ENCODE data around the gene NRG3. TPM values are rescaled to one million over a fixed set of nuclear protein-coding genes. Genes with fewer than 3 reads are reported as not detected.

The NRG3 gene
- total and polyA plus RNA-seq, 2 donors = 0.08 to 1.5 TPM

- Histone ChIP-seq H3K27ac (ENCODE audit: low read depth) (no peak overlapping the region), H3K4me3 (ENCODE audit: low read depth, low read length) (no peak overlapping the region), H3K36me3 (ENCODE audit: insufficient read depth) (no peaks in the 10 kb centered on the region), H3K4me1 (ENCODE audit: insufficient read depth) (no peaks in the 10 kb centered on the region)
- DNase-seq (ENCODE audit: extremely low spot score) = no peak
Observed at GRCh38 chr10:82536668-82537067, 661.7 kb downstream of the NRG3 start.

DNA sequence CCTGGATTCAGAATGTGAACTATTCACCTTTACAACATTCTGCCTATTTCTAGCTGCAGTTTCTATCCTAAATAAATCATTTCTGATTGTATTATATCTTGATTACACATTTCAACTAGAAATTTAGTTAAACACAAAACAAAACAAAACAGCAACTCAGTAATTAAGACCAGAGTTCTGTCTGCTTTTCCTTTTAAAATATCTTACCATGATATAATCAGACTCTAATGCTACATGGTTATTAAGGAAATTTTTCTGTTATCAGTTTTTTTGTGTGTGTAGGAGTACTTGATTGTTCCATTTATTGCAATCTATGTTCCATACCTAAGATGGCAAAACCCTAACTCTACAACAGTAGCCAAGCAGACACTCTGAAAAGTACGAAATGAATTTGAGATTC, 663.3 kb downstream of the NRG3 start:
- no peak overlapping the region for H3K4me3 ChIP-seq (ENCODE audit: low read depth, low read length)
- 72% methylated on average over 1 of the region's 1 CpG for WGBS

DNA sequence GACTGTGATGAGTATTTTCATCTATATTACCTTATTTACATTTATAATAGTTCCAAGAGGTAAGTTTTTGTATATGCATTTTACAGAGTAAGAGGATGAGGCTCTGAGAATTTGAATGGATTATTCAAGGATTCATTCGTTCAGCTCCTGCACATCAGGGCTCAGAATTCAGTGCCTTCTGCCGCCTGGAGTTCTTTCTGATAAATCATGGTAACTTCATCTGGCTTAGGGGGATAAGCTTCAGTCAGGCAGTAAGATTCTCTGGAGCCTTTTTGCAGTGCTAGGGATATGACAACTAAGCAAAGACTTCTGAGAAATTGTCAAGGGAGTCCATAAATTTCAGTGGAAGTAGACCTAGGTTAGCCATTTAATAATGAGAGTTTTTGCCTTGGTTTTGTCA, 668.6 kb downstream of the NRG3 start:
- Histone ChIP-seq H3K4me1 (ENCODE audit: insufficient read depth) (no peaks in the 10 kb centered on the region), H3K27ac (ENCODE audit: low read depth) (no peak overlapping the region), H3K36me3 (ENCODE audit: insufficient read depth) (no peaks in the 10 kb centered on the region), H3K4me3 (ENCODE audit: low read depth, low read length) (no peak overlapping the region)
- no peak for DNase-seq (ENCODE audit: extremely low spot score)
- WGBS = 61% methylated on average over 2 of the region's 2 CpGs

More for the DNA sequence above, 663.3 kb downstream of the NRG3 start:
- Histone ChIP-seq H3K27ac (ENCODE audit: low read depth) (no peak overlapping the region), H3K36me3 (ENCODE audit: insufficient read depth) (no peaks in the 10 kb centered on the region), H3K4me1 (ENCODE audit: insufficient read depth) (no peaks in the 10 kb centered on the region)
- DNase-seq (ENCODE audit: extremely low spot score) = no peak

DNA sequence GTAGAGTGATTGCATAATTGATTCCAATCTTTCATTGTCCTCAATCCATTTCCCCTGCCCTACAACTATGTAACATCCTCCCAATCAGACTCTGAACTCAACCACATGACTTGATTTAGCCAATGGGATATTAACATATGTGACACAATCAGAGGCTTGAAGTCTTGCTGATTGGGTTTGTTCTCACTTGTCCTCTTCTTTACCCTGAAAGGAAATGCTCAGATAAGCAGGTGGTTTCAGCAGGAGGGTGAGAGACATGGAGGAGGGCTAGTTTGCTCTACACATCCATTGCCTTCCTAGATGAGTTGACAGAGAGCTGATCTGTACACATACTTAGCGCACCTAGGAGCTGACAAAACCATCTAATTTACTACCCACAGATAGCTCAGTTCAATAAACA, 669.4 kb downstream of the NRG3 start:
- no peaks in the 10 kb centered on the region for H3K36me3 ChIP-seq (ENCODE audit: insufficient read depth)
- no peak overlapping the region for H3K4me3 ChIP-seq (ENCODE audit: low read depth, low read length)
- WGBS = 78% methylated on average over 1 of the region's 1 CpG
- no peak overlapping the region for H3K27ac ChIP-seq (ENCODE audit: low read depth)
- no peak for DNase-seq (ENCODE audit: extremely low spot score)
- H3K4me1 ChIP-seq (ENCODE audit: insufficient read depth) = no peaks in the 10 kb centered on the region

DNA sequence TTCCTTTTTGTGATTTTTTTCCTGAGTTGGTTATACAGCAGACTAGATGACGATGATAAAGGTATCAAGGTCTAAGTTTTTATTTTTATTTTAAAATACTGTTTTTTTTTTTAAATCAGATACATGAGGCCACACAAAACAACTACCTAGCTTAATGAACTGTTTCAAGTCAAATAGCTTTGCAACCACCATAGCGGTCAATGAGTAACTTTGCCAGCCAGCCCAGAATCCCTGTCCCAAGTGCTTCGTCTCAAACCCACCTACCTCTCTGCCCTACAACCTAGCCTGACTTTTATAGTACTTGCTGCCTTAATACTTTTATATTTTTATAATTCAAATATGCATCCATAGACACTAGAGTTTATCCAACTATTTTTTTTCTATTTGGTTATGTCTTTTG, 676.5 kb downstream of the NRG3 start:
- no peak for DNase-seq (ENCODE audit: extremely low spot score)
- Histone ChIP-seq H3K27ac (ENCODE audit: low read depth) (no peak overlapping the region), H3K4me3 (ENCODE audit: low read depth, low read length) (no peak overlapping the region), H3K4me1 (ENCODE audit: insufficient read depth) (no peaks in the 10 kb centered on the region), H3K36me3 (ENCODE audit: insufficient read depth) (no peaks in the 10 kb centered on the region)
- 69% methylated on average over 3 of the region's 3 CpGs for WGBS

GRCh38 chr10:82552267-82552666, 677.3 kb downstream of the NRG3 start:
- no peak overlapping the region for H3K4me3 ChIP-seq (ENCODE audit: low read depth, low read length)

DNA sequence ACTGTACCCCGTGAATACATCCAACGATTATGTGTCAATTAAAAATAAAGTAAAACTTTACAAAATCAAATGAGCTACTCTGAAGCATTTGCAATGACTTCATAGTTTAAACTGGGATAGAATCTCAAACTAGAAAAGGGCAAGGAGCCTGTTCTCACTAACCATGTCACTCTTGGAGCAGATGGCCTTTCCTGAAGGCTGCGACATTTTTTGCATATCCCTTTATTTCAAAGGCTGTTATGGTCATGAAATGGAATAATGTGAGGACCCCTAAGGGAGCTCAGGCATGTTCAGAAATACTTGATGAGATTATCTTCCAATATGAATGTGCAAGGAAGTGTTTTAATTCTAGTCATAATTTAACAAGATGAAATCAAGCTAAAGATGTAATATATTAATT, 679.4 kb downstream of the NRG3 start:
- Histone ChIP-seq H3K4me3 (ENCODE audit: low read depth, low read length) (no peak overlapping the region), H3K36me3 (ENCODE audit: insufficient read depth) (no peaks in the 10 kb centered on the region), H3K27ac (ENCODE audit: low read depth) (no peak overlapping the region), H3K4me1 (ENCODE audit: insufficient read depth) (no peaks in the 10 kb centered on the region)
- 90% methylated on average over 3 of the region's 3 CpGs for WGBS
- DNase-seq (ENCODE audit: extremely low spot score) = no peak

More at GRCh38 chr10:82552267-82552666, 677.3 kb downstream of the NRG3 start:
- no peaks in the 10 kb centered on the region for H3K36me3 ChIP-seq (ENCODE audit: insufficient read depth)
- H3K4me1 ChIP-seq (ENCODE audit: insufficient read depth) = no peaks in the 10 kb centered on the region
- no peak for DNase-seq (ENCODE audit: extremely low spot score)
- H3K27ac ChIP-seq (ENCODE audit: low read depth) = no peak overlapping the region
- 94% methylated on average over 1 of the region's 1 CpG for WGBS

GRCh38 chr10:82558014-82558607, 683.1 kb downstream of the NRG3 start:
- WGBS = 69% methylated on average over 2 of the region's 2 CpGs
- Histone ChIP-seq H3K36me3 (ENCODE audit: insufficient read depth) (no peaks in the 10 kb centered on the region), H3K4me3 (ENCODE audit: low read depth, low read length) (no peak overlapping the region), H3K4me1 (ENCODE audit: insufficient read depth) (no peaks in the 10 kb centered on the region), H3K27ac (ENCODE audit: low read depth) (no peak overlapping the region)
- DNase-seq (ENCODE audit: extremely low spot score) = no peak

- Histone ChIP-seq H3K36me3 (ENCODE audit: insufficient read depth) (no peaks in the 10 kb centered on the region), H3K4me3 (ENCODE audit: low read depth, low read length) (no peak overlapping the region), H3K27ac (ENCODE audit: low read depth) (no peak overlapping the region), H3K4me1 (ENCODE audit: insufficient read depth) (no peaks in the 10 kb centered on the region)
- 80% methylated on average over 7 of the region's 7 CpGs for WGBS
- no peak for DNase-seq (ENCODE audit: extremely low spot score)
Observed at GRCh38 chr10:82564353-82565196, 689.6 kb downstream of the NRG3 start.

GRCh38 chr10:82565197-82565575, 690.2 kb downstream of the NRG3 start:
- Histone ChIP-seq H3K36me3 (ENCODE audit: insufficient read depth) (no peaks in the 10 kb centered on the region), H3K4me1 (ENCODE audit: insufficient read depth) (no peaks in the 10 kb centered on the region), H3K4me3 (ENCODE audit: low read depth, low read length) (no peak overlapping the region), H3K27ac (ENCODE audit: low read depth) (no peak overlapping the region)
- no peak for DNase-seq (ENCODE audit: extremely low spot score)

DNA sequence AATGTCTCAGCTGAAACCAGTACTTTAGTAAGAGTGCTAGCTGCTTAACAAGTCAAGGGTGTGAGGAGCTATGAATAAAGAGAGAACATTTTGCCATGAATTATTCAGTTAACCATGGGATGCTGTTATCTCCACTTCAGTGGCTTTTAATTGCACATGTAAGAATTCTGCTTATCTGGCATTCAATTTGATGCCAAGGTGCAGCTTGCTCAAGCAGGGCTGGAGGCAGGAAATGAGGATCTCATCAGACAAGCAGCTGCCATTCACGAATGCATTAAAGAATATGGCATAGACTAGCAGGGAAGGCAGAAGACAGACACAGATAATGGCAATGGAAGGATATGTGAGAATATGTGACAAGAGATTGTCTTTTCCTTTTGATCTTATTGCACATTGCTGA, 697.8 kb downstream of the NRG3 start:
- H3K4me3 ChIP-seq (ENCODE audit: low read depth, low read length) = no peak overlapping the region
- H3K36me3 ChIP-seq (ENCODE audit: insufficient read depth) = no peaks in the 10 kb centered on the region
- WGBS = 69% methylated on average over 1 of the region's 1 CpG
- H3K27ac ChIP-seq (ENCODE audit: low read depth) = no peak overlapping the region
- no peak for DNase-seq (ENCODE audit: extremely low spot score)
- H3K4me1 ChIP-seq (ENCODE audit: insufficient read depth) = no peaks in the 10 kb centered on the region

- H3K27ac ChIP-seq (ENCODE audit: low read depth) = no peak overlapping the region
- H3K4me3 ChIP-seq (ENCODE audit: low read depth, low read length) = no peak overlapping the region
- no peak for DNase-seq (ENCODE audit: extremely low spot score)
- no peaks in the 10 kb centered on the region for H3K4me1 ChIP-seq (ENCODE audit: insufficient read depth)
- no peaks in the 10 kb centered on the region for H3K36me3 ChIP-seq (ENCODE audit: insufficient read depth)
- 24% methylated on average over 2 of the region's 2 CpGs for WGBS
Observed at GRCh38 chr10:82574081-82574480, 699.1 kb downstream of the NRG3 start.

DNA sequence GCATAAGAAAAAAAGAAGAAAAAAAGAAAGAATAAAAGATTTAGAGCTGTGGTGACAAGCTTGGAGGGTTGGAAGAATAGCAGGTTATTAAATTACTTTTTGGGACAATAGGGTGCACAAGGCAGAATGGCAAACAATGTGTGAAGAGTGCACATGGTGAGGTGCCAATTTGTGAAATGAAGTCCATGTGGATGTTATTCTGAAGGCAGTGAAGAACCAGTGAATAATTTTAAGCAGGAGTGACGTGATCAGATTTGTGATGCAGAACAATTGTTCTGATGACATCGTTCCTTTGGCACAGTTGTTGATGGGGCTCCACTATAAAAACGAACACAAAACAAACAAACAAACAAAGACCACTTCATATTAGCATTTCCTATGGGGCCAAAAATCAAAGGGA, 700.3 kb downstream of the NRG3 start:
- Histone ChIP-seq H3K4me1 (ENCODE audit: insufficient read depth) (no peaks in the 10 kb centered on the region), H3K36me3 (ENCODE audit: insufficient read depth) (no peaks in the 10 kb centered on the region), H3K27ac (ENCODE audit: low read depth) (no peak overlapping the region), H3K4me3 (ENCODE audit: low read depth, low read length) (no peak overlapping the region)
- 65% methylated on average over 3 of the region's 3 CpGs for WGBS
- DNase-seq (ENCODE audit: extremely low spot score) = no peak

DNA sequence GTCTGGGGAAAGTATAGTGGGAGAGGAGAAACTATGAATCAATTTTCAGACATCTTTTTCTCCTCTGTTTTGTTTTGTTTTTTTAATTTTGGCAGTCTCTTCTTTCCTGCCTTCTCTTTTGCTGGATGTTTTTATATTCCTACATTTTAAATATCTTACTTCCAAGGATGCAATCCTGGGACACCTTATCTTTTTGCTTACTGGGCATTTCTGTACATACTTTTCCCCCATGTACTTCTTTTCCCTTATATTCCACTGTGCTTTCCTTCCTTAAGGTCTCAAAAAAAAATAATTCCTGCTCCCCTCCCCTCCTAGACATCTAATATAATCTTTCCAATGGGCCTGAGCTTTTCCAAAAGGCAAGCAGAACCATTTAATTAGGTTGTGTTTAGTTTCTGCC, 701.1 kb downstream of the NRG3 start:
- Histone ChIP-seq H3K36me3 (ENCODE audit: insufficient read depth) (no peaks in the 10 kb centered on the region), H3K27ac (ENCODE audit: low read depth) (no peak overlapping the region), H3K4me1 (ENCODE audit: insufficient read depth) (no peaks in the 10 kb centered on the region), H3K4me3 (ENCODE audit: low read depth, low read length) (no peak overlapping the region)
- no peak for DNase-seq (ENCODE audit: extremely low spot score)
